ENCODE data around the gene CORO1C. TPM values are rescaled to one million over a fixed set of nuclear protein-coding genes. Genes with fewer than 3 reads are reported as not detected.

Gene CORO1C
- total and polyA plus RNA-seq, 9 of the 15 experiments (the other 6 are each of a cell fraction or from before 2014, with no cell fraction given), result 55.2 to 280 (median 150) TPM

DNA sequence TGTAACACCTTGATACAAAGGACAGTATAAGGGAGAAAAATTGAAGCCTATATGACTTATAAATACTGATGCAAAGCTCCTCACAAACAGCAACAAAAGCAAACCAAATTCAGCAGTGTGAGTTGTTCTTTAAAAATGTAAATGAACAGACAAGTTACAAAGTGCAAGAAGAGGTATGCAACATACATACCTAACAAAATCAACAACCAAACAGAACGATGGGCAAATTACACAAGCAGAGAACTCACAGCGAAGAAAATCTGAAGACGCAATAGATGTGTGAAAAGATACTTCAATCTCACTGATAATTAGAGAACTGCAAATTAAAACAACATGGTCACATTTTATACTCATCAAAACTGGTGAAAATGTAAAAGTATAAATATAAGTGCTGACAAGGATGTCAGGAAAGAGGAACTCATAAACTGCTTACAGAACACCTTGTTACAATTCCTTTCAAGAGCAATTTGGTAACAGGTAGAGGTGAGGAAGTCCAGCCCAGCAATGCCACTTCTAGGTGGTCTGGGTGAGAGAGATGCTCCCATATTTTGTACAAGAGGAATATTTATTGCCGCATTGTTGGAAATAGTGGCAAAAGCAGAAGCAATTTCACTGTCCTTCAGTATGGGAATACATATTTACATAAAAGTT lies 47.3 kb downstream of the CORO1C start:
- ATAC-seq, result no peak
- no peak overlapping the region for H3K9ac ChIP-seq (ENCODE audit: insufficient read depth in 1 of 2, low read depth in 2 of 2, low read length in 2 of 2)
- CTCF ChIA-PET (ENCODE audit: low intra/inter-chr PET ratio), result no interaction called here
- no peak overlapping the region for H3K27ac ChIP-seq (ENCODE audit: extremely low read depth, low read depth, low read length)
- H3K4me3 ChIP-seq, result no peak overlapping the region
- in situ Hi-C loops (cut with MboI), result no loop called here
- no peaks in the 10 kb centered on the region for H4K20me1 ChIP-seq (replicated peaks; ENCODE audit: control insufficient read depth, insufficient read depth, low read length)
- no peaks in the 10 kb centered on the region for H3K9me1 ChIP-seq (ENCODE audit: control insufficient read depth, insufficient read depth, low read length)
- peaks cover 9 to 44% of the 10 kb centered on the region in 2 experiments; a peak in 4 of 5 replicates for H3K4me1 ChIP-seq (replicated peaks in 1 of 2; ENCODE audit: control insufficient read depth in 2 of 2, insufficient read depth in 2 of 2, low read length in 2 of 2)
- no TSS peak for BruUV-seq (replicated peaks)
- H3K79me2 ChIP-seq (ENCODE audit: control insufficient read depth, insufficient read depth, low read length), result peaks cover 96% of the 10 kb centered on the region
- no peak overlapping the region for H2AFZ ChIP-seq (ENCODE audit: low read depth, low read length)
- TF ChIP-seq RBFOX2 (IDR thresholded peaks at IDR 0.05; ENCODE audit: low read depth, low read length) (no peak), RBM25 (IDR thresholded peaks at IDR 0.05; ENCODE audit: low read depth, low read length, severe bottlenecking) (peak; percentile 45), CREB1 (IDR thresholded peaks at IDR 0.05) (no peak), CREB1 (CRISPR knock-in tag; IDR thresholded peaks at IDR 0.05) (no peak), SPI1 (IDR thresholded peaks at IDR 0.05; ENCODE audit: borderline replicate concordance, low read depth, low read length) (peak; percentile 49; the same call in 1 of the 2 replicates), ZNF217 (CRISPR knock-in tag; IDR thresholded peaks at IDR 0.05) (no peak), PTTG1 (tag; IDR thresholded peaks at IDR 0.05; ENCODE audit: low read depth) (no peak), ZFPM2 (CRISPR knock-in tag; IDR thresholded peaks at IDR 0.05) (no peak), HDAC1 (IDR thresholded peaks at IDR 0.05) (no peak), KDM1A (IDR thresholded peaks at IDR 0.05) (0 out of 4 replicates have a peak, but pooled peaks of 1 of the 2 experiments have one; percentile 13)
- H3K4me2 ChIP-seq (ENCODE audit: insufficient read depth, low read length), result no peak overlapping the region
- no peaks in the 10 kb centered on the region for H3K27me3 ChIP-seq (ENCODE audit: control insufficient read depth in 2 of 2, insufficient read depth in 2 of 2, low read length in 2 of 2)
- no peak for DNase-seq (ENCODE audit: extremely low read depth in 1 of 4, low spot score in 3 of 4)
- POLR2A ChIA-PET, result interaction anchor here (1.2 to 2.5 kb wide), 3 partner anchors 10 to 18 kb away, joined by 5 to 7 read pairs (median 5); no protein-coding TSS in a partner anchor
- no peaks in the 10 kb centered on the region for H3K9me3 ChIP-seq (replicated peaks; ENCODE audit: control insufficient read depth, insufficient read depth, low read depth, low read length)
- peaks cover 49% of the 10 kb centered on the region for H3K36me3 ChIP-seq (ENCODE audit: control insufficient read depth, insufficient read depth, low read length)
- intact Hi-C loops (cut with micrococcal nuclease), result no loop called here
- 86% methylated on average over 4 of the region's 4 CpGs for WGBS (ENCODE audit: insufficient coverage, low coverage, missing lambda C conversion rate)
- no peak for FAIRE-seq
